Fibroblast of mammary gland (primary cell): ENCODE results near the gene TNFRSF9.

Source experiments
- DNase-seq: peaks from one replicate; pipeline ENCODE4 v3.0.0-alpha.2; 2010; ENCODE audit warnings: low read depth
- H3K4me3 ChIP-seq: 2 replicates; pipeline ENCODE4 v1.5.1; 2011; ENCODE audit warnings: low read depth, mild to moderate bottlenecking, low read length, moderate library complexity; ENCODE audit not compliant: control insufficient read depth
- TF ChIP-seq, protein P1 (sequence below): conservative IDR thresholded peaks from 2 replicates; pipeline ENCODE4 v1.5.1; 2011; ENCODE audit warnings: low read depth, low read length, inconsistent platforms; ENCODE audit not compliant: control insufficient read depth, insufficient read depth

The TNFRSF9 gene

DNA sequence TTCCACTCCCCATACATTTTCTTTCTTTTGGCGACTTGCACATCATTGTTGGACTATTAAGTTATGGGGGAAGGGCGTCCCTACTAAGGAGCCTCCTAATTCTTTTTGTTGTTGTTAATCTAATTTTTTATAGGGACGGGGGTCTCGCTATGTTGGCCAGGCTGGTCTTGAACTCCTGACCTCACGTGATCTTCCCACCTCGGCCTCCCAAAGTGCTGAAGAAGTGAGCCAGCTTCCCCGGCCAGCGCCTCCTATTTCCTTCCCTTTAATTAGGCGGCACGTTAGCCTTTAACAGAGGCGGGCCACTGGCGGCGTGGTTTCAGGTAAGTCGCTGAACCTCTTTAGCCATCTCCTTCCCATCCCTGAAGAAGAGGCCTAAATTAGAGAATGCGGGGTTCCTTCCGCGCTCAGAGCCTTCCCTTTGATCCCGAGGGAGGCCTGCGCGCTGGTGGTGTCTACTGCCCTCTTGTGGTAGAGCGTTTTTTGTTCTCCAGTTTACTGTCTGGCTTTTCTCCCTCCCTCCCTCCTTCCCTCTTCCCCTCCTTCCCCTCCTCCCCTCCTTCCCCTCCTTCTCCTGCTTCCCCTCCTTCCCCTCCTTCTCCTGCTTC lies 38.1 kb downstream of the TNFRSF9 start:
- H3K4me3 ChIP-seq = no peak overlapping the region
- DNase-seq = peak; percentile 77
- TF ChIP-seq, protein P1, sequence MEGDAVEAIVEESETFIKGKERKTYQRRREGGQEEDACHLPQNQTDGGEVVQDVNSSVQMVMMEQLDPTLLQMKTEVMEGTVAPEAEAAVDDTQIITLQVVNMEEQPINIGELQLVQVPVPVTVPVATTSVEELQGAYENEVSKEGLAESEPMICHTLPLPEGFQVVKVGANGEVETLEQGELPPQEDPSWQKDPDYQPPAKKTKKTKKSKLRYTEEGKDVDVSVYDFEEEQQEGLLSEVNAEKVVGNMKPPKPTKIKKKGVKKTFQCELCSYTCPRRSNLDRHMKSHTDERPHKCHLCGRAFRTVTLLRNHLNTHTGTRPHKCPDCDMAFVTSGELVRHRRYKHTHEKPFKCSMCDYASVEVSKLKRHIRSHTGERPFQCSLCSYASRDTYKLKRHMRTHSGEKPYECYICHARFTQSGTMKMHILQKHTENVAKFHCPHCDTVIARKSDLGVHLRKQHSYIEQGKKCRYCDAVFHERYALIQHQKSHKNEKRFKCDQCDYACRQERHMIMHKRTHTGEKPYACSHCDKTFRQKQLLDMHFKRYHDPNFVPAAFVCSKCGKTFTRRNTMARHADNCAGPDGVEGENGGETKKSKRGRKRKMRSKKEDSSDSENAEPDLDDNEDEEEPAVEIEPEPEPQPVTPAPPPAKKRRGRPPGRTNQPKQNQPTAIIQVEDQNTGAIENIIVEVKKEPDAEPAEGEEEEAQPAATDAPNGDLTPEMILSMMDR = peak; percentile 80

DNA sequence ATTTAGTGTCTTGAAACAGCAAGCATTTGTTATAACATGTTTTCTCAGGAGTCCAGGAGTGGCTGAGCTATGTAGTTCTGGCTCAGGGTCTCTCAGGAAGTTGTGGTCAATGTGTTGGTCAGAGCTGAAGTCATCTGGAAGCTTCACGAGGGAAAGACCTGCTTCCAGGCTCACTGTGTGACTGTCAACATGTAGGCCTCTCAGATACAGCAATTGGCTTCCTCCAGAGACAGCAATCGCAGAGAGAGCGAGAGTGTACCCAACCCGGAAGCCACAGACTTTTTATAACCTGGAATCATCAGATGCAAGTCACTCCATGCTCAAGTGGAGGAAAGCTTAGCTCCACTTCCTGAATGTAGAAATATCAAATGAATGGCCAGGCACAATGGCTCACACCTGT lies 40.9 kb downstream of the TNFRSF9 start:
- TF ChIP-seq, protein P1 = no peak
- no peak overlapping the region for H3K4me3 ChIP-seq
- peak; percentile 57 for DNase-seq

DNA sequence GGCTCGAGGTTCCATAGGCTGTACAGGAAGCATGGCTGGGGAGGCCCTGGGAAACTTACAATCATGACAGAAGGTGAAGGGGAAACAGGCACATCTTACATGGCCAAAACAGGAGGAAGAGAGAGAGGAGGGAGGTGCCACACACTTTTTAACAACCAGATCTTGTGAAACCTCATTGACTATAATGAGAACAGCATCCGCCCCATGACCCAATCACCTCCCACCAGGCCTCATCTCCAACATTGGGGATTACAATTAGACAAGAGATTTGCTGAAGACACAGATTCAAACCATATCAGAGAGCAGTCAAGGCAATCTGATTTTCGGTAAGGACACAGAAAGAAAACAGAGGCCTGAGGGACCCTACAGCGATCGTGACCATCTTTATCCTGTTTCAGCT lies 41.7 kb downstream of the TNFRSF9 start:
- TF ChIP-seq, protein P1 = no peak
- DNase-seq = no peak
- H3K4me3 ChIP-seq = no peak overlapping the region

DNA sequence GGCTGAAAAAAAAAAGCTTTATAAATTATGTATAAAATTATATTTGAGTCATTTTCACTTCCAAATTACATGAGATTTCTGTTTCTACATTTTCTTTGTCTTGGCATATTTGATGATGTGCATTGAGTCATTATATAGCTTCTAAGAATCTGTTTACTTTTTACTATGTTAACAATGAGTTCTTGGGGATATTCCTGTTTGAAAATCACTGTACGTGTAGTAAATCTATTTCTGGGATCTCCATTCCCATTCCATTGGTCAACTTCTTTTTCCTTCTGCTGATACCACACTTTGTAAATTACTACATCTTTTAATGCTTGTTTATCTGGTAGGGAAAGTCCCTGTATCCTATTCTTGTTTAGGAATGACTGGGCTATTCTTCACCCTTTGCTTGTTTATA lies 43.6 kb downstream of the TNFRSF9 start:
- TF ChIP-seq, protein P1 = no peak
- no peak for DNase-seq
- no peak overlapping the region for H3K4me3 ChIP-seq

DNA sequence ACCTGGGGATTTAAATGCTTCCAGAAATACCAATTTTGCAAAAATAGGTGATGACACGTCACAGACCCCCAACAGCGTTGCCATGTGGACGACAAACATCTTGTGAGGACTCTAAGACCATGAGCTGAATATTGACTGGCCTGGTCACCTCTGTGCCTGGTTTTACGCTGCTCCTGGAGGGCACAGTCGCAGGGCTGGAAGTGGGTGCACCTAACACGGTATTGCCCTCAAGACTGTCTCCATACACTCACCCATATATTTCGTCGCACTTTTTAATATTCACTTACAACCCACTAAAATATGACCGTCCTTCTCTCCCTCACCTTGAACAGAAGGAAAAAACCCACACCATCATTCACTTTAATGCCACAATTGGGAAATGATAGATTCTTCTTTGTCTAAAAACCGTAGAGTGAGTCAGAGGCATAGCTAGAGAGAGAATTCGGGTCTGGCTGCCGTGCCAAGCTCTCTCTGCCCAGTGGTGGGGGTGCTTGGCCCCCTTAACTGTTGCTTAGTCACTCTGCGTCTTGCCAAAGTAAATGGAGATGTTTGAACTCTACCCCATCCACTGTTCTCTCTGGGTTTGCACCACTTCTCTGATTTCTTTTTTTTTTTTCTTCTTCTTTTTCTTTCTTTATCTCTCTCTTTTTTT lies 47.0 kb downstream of the TNFRSF9 start:
- DNase-seq = peak; percentile 84
- H3K4me3 ChIP-seq = no peak overlapping the region
- TF ChIP-seq, protein P1 = no peak

DNA sequence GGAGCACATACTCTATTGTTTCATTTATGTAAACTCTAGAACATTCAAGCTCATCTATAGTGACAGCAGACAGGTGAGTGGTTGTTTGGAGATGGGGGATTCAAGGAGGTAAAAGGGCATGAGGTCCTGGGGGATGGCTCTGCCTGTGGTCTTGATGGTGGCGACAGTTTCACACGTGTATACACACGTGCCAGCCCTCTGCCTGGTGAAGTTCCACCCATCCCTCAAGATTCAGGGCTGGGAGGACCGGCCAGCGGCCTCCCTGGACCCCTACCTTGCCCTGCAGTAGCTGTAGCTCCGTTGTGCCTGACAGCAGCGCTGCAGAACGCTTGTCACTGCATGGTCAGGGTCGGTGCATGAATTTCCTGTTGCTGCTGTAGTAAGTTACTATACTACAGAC lies 48.8 kb downstream of the TNFRSF9 start:
- no peak for DNase-seq
- TF ChIP-seq, protein P1 = no peak
- H3K4me3 ChIP-seq = no peak overlapping the region
